ENCODE results near the gene DCAF11.

The DCAF11 gene

DNA sequence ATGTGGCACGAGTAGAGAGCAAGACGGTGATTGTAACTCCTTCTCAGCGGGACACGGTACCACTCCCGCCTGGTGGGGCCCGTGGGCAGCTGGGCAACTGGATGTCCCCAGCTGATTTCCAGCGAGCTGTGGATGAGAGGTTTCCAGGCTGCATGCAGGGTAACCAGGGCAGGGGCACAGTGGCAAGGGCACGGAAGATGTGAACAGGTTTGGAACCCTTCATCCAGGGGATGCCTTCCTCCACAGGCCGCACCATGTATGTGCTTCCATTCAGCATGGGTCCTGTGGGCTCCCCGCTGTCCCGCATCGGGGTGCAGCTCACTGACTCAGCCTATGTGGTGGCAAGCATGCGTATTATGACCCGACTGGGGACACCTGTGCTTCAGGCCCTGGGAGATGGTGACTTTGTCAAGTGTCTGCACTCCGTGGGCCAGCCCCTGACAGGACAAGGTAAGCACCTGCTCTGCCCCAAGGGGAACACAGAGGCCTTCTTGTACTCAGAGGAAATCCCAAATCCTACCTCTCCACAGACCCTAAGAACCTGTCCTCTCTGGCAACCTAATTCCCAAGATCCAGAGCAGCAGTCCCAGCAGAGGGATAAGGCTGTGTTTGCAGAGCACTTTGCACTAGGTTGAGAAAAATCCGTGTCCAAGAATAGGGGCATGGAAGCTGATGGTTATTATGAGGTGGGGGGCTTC, 16.2 kb upstream of the DCAF11 start:
- Histone ChIP-seq H3K9me2 (ENCODE audit: low read depth, low read length) (no peaks in the 10 kb centered on the region), H3K4me3 (ENCODE audit: low read depth, low read length, poor library complexity, severe bottlenecking) (no peak overlapping the region), H3K9ac (ENCODE audit: low read length) (no peak overlapping the region), H3K4me2 (ENCODE audit: low read length) (no peak overlapping the region), H3K79me2 (ENCODE audit: insufficient read depth, low read length) (no peaks in the 10 kb centered on the region), H3F3A (ENCODE audit: insufficient read depth, low read length) (no peaks in the 10 kb centered on the region), H3K27ac (ENCODE audit: low read depth, low read length, poor library complexity, severe bottlenecking) (no peak overlapping the region), H2AFZ (ENCODE audit: low read length) (no peak overlapping the region), H3K27me3 (ENCODE audit: insufficient read depth, low read length) (no peaks in the 10 kb centered on the region), H3K4me1 (ENCODE audit: insufficient read depth, low read length, severe bottlenecking) (peaks cover 19% of the 10 kb centered on the region), H3K9me3 (ENCODE audit: low read length) (no peaks in the 10 kb centered on the region), H3K36me3 (ENCODE audit: insufficient read depth, low read length) (peaks cover 20% of the 10 kb centered on the region), H4K20me1 (ENCODE audit: insufficient read depth, low read length) (no peaks in the 10 kb centered on the region)
- TF ChIP-seq, protein P1, sequence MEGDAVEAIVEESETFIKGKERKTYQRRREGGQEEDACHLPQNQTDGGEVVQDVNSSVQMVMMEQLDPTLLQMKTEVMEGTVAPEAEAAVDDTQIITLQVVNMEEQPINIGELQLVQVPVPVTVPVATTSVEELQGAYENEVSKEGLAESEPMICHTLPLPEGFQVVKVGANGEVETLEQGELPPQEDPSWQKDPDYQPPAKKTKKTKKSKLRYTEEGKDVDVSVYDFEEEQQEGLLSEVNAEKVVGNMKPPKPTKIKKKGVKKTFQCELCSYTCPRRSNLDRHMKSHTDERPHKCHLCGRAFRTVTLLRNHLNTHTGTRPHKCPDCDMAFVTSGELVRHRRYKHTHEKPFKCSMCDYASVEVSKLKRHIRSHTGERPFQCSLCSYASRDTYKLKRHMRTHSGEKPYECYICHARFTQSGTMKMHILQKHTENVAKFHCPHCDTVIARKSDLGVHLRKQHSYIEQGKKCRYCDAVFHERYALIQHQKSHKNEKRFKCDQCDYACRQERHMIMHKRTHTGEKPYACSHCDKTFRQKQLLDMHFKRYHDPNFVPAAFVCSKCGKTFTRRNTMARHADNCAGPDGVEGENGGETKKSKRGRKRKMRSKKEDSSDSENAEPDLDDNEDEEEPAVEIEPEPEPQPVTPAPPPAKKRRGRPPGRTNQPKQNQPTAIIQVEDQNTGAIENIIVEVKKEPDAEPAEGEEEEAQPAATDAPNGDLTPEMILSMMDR (IDR thresholded peaks at IDR 0.05; ENCODE audit: low read length) = no peak
- no peak for TF ChIP-seq EZH2 (IDR thresholded peaks at IDR 0.05; ENCODE audit: borderline replicate concordance, low read length)

DNA sequence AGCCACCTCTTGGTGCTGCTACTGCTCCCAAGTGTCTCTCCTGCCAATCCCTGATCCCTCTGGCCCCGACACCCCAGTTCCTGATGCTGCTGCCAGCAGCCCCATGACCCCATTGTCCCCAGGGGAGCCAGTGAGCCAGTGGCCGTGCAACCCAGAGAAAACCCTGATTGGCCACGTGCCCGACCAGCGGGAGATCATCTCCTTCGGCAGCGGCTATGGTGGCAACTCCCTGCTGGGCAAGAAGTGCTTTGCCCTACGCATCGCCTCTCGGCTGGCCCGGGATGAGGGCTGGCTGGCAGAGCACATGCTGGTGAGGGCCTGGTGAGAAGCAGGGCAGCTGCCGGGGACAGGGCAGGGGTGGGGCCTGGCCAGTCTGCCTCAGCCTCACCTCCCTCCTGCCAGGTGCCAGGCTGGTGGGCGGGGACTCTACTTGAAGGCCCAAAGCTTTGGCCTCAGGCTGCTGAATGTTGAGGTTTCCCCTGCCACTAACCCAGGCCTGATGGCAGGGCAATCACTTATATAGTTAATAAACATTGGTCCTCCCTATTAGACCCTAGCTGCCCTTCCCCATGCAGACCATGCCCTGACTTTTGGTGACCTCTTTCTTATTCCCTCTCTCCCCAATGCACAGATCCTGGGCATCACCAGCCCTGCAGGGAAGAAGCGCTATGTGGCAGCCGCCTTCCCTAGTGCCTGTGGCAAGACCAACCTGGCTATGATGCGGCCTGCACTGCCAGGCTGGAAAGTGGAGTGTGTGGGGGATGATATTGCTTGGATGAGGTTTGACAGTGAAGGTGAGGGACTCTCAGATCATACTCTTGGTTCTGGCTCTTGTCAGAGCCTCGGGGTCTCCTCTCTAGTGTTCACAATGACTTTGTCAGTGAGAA, 15.4 kb upstream of the DCAF11 start:
- Histone ChIP-seq H3K27me3 (ENCODE audit: insufficient read depth, low read length) (no peaks in the 10 kb centered on the region), H2AFZ (ENCODE audit: low read length) (no peak overlapping the region), H3K36me3 (ENCODE audit: insufficient read depth, low read length) (peaks cover 28% of the 10 kb centered on the region), H3K9ac (ENCODE audit: low read length) (no peak overlapping the region), H3K9me3 (ENCODE audit: low read length) (no peaks in the 10 kb centered on the region), H3K4me2 (ENCODE audit: low read length) (no peak overlapping the region), H3K9me2 (ENCODE audit: low read depth, low read length) (no peaks in the 10 kb centered on the region), H3K27ac (ENCODE audit: low read depth, low read length, poor library complexity, severe bottlenecking) (no peak overlapping the region), H3K79me2 (ENCODE audit: insufficient read depth, low read length) (no peaks in the 10 kb centered on the region), H3K4me3 (ENCODE audit: low read depth, low read length, poor library complexity, severe bottlenecking) (no peak overlapping the region), H3F3A (ENCODE audit: insufficient read depth, low read length) (no peaks in the 10 kb centered on the region), H4K20me1 (ENCODE audit: insufficient read depth, low read length) (no peaks in the 10 kb centered on the region), H3K4me1 (ENCODE audit: insufficient read depth, low read length, severe bottlenecking) (peaks cover 14% of the 10 kb centered on the region)
- TF ChIP-seq, protein P1 (IDR thresholded peaks at IDR 0.05; ENCODE audit: low read length) = no peak
- no peak for TF ChIP-seq EZH2 (IDR thresholded peaks at IDR 0.05; ENCODE audit: borderline replicate concordance, low read length)

DNA sequence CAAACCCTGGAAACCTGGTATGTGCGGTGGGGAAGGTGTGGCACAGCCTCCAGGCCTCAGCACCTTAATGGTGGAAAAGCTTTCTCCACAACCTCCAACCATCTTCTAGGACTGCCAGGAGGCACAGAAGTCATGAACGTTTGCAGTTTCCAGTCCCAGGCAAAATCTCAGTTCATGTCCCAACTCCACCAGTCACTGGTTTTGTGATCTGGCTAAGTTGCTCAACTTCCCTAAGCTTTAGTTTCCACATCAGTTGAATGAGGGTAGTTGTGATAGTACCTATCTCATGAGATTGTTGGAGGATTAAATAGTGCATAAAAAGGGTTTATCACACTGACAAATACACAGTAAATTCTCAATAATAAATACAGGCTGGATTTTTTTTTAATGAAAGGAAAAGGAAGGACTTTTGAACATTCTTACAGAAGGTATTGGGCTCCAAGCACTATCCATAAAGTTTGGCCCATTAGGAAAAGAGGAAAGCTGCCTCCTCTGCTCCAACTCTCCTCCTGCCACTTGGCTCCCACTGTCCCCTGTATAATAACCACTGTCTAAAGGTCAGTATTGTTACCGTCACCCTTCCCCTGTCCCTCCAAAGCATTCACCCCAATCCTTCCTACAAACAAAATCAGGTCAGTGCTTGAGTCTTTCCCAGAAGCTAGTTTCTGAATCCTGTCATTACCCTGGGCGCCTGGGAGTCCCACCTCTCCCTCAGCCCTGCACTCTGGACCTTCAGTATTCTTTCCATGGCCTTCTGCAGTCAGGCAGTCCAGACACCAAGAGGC, 14.2 kb upstream of the DCAF11 start:
- no peak overlapping the region for H3K27ac ChIP-seq (ENCODE audit: low read depth, low read length, poor library complexity, severe bottlenecking)
- H4K20me1 ChIP-seq (ENCODE audit: insufficient read depth, low read length) = no peaks in the 10 kb centered on the region
- H3K9me3 ChIP-seq (ENCODE audit: low read length) = no peaks in the 10 kb centered on the region
- H3K4me3 ChIP-seq (ENCODE audit: low read depth, low read length, poor library complexity, severe bottlenecking) = no peak overlapping the region
- H3K9ac ChIP-seq (ENCODE audit: low read length) = no peak overlapping the region
- H3K9me2 ChIP-seq (ENCODE audit: low read depth, low read length) = no peaks in the 10 kb centered on the region
- no peaks in the 10 kb centered on the region for H3F3A ChIP-seq (ENCODE audit: insufficient read depth, low read length)
- TF ChIP-seq, protein P1 (IDR thresholded peaks at IDR 0.05; ENCODE audit: low read length) = no peak
- no peak for TF ChIP-seq EZH2 (IDR thresholded peaks at IDR 0.05; ENCODE audit: borderline replicate concordance, low read length)
- no peak overlapping the region for H2AFZ ChIP-seq (ENCODE audit: low read length)
- no peaks in the 10 kb centered on the region for H3K27me3 ChIP-seq (ENCODE audit: insufficient read depth, low read length)
- H3K79me2 ChIP-seq (ENCODE audit: insufficient read depth, low read length) = no peaks in the 10 kb centered on the region
- peaks cover 34% of the 10 kb centered on the region for H3K36me3 ChIP-seq (ENCODE audit: insufficient read depth, low read length)
- H3K4me2 ChIP-seq (ENCODE audit: low read length) = no peak overlapping the region
- peaks cover 5% of the 10 kb centered on the region for H3K4me1 ChIP-seq (ENCODE audit: insufficient read depth, low read length, severe bottlenecking)

All from OCI-LY1 (cell line).